ENCODE data around the gene NMNAT2. TPM values are rescaled to one million over a fixed set of nuclear protein-coding genes. Genes with fewer than 3 reads are reported as not detected.

NMNAT2 gene
- total and polyA plus RNA-seq, 3 donors from 2014 or later = 23.6 to 52.0 (median 45.7) TPM

- TF ChIP-seq POLR2A (IDR thresholded peaks at IDR 0.05) (no peak), CTCF (IDR thresholded peaks at IDR 0.05) (no peak)
- Histone ChIP-seq H3K36me3 (ENCODE audit: low read depth, missing control alignments) (no peaks in the 10 kb centered on the region), H3K27me3 (no peaks in the 10 kb centered on the region), H3K4me1 (no peaks in the 10 kb centered on the region), H3K27ac (no peak overlapping the region), H3K9me3 (no peaks in the 10 kb centered on the region), H3K4me3 (no peak overlapping the region)
- intact Hi-C loops (cut with DNase I; ENCODE audit: low total_unique reads) = no loop called here
- WGBS, 2 donors = 57 to 64% methylated on average over 3 of the region's 3 CpGs
- no peak for DNase-seq
Observed at GRCh38 chr1:183390561-183390960, 27.6 kb downstream of the NMNAT2 start.

- H3K9me3 ChIP-seq = no peaks in the 10 kb centered on the region
- H3K4me3 ChIP-seq = no peak overlapping the region
- no peak for DNase-seq
- intact Hi-C loops (cut with DNase I; ENCODE audit: low total_unique reads) = no loop called here
- H3K36me3 ChIP-seq (ENCODE audit: low read depth, missing control alignments) = no peaks in the 10 kb centered on the region
- no peak overlapping the region for H3K27ac ChIP-seq
- WGBS, 2 donors = 67% methylated on average over 6 of the region's 6 CpGs
- H3K4me1 ChIP-seq = no peaks in the 10 kb centered on the region
- no peaks in the 10 kb centered on the region for H3K27me3 ChIP-seq
- TF ChIP-seq POLR2A (IDR thresholded peaks at IDR 0.05) = no peak
- no peak for TF ChIP-seq CTCF (IDR thresholded peaks at IDR 0.05)
Observed at GRCh38 chr1:183388735-183389134, 29.4 kb downstream of the NMNAT2 start.

- DNase-seq = no peak
- 81 to 85% methylated on average over 6 of the region's 6 CpGs for WGBS, 2 donors
- intact Hi-C loops (cut with DNase I; ENCODE audit: low total_unique reads) = no loop called here
- Histone ChIP-seq H3K27ac (no peak overlapping the region), H3K36me3 (ENCODE audit: low read depth, missing control alignments) (no peaks in the 10 kb centered on the region), H3K4me1 (no peaks in the 10 kb centered on the region), H3K9me3 (no peaks in the 10 kb centered on the region), H3K27me3 (no peaks in the 10 kb centered on the region), H3K4me3 (no peak overlapping the region)
- no peak for TF ChIP-seq POLR2A (IDR thresholded peaks at IDR 0.05)
- no peak for TF ChIP-seq CTCF (IDR thresholded peaks at IDR 0.05)
Observed at GRCh38 chr1:183385340-183386144, 32.6 kb downstream of the NMNAT2 start.

GRCh38 chr1:183379951-183380350, 38.2 kb downstream of the NMNAT2 start:
- Histone ChIP-seq H3K27ac (no peak overlapping the region), H3K36me3 (ENCODE audit: low read depth, missing control alignments) (no peaks in the 10 kb centered on the region), H3K4me3 (no peak overlapping the region), H3K9me3 (no peaks in the 10 kb centered on the region), H3K27me3 (no peaks in the 10 kb centered on the region), H3K4me1 (no peaks in the 10 kb centered on the region)
- WGBS, 2 donors = 82 to 85% methylated on average over 2 of the region's 2 CpGs
- TF ChIP-seq CTCF (IDR thresholded peaks at IDR 0.05) = no peak
- no peak for TF ChIP-seq POLR2A (IDR thresholded peaks at IDR 0.05)
- no peak for DNase-seq
- intact Hi-C loops (cut with DNase I; ENCODE audit: low total_unique reads) = no loop called here

- H3K27ac ChIP-seq = no peak overlapping the region
- WGBS, 2 donors = 96 to 99% methylated on average over 2 of the region's 2 CpGs
Observed at GRCh38 chr1:183375381-183375780, 42.8 kb downstream of the NMNAT2 start.

More at GRCh38 chr1:183375381-183375780, 42.8 kb downstream of the NMNAT2 start:
- Histone ChIP-seq H3K27me3 (no peaks in the 10 kb centered on the region), H3K9me3 (no peaks in the 10 kb centered on the region), H3K4me3 (no peak overlapping the region), H3K4me1 (no peaks in the 10 kb centered on the region), H3K36me3 (ENCODE audit: low read depth, missing control alignments) (no peaks in the 10 kb centered on the region)
- intact Hi-C loops (cut with DNase I; ENCODE audit: low total_unique reads) = no loop called here
- DNase-seq = no peak
- no peak for TF ChIP-seq POLR2A (IDR thresholded peaks at IDR 0.05)
- TF ChIP-seq CTCF (IDR thresholded peaks at IDR 0.05) = no peak

Data from testis (tissue), 3 donors.